ENCODE measurements around the gene PEX6.

DNA sequence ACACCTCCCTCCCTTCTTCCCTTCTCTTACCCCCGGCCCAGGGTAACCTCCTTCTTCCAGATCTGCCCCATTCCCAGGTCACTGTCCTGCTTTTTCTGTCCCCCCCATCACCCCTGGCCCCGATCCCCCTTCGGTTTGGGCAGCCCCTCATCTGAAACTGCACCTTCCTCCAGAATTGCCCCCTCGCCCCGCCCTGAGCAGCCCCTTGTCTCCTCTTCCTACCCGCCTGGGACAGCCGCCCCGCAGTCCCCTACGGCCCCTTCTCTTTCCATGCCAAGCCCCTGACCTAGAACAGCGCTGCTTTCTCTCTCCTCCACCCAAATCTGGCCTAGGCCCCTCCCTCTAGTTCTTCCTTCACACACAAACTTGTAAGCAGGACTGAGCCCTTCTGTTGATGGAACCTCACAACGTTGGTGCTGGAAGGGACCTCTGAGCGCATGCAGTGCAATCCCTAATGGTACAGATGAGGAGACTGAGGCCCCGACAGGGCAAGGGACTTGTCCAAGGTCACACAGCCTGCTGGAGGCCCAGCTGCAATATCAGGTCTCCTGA lies 6.0 kb upstream of the PEX6 start:
- TF ChIP-seq, protein P1, sequence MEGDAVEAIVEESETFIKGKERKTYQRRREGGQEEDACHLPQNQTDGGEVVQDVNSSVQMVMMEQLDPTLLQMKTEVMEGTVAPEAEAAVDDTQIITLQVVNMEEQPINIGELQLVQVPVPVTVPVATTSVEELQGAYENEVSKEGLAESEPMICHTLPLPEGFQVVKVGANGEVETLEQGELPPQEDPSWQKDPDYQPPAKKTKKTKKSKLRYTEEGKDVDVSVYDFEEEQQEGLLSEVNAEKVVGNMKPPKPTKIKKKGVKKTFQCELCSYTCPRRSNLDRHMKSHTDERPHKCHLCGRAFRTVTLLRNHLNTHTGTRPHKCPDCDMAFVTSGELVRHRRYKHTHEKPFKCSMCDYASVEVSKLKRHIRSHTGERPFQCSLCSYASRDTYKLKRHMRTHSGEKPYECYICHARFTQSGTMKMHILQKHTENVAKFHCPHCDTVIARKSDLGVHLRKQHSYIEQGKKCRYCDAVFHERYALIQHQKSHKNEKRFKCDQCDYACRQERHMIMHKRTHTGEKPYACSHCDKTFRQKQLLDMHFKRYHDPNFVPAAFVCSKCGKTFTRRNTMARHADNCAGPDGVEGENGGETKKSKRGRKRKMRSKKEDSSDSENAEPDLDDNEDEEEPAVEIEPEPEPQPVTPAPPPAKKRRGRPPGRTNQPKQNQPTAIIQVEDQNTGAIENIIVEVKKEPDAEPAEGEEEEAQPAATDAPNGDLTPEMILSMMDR (conservative IDR thresholded peaks at IDR 0.05; ENCODE audit: low read length), result no peak
- no peak for TF ChIP-seq EZH2phosphoT487 (IDR thresholded peaks at IDR 0.05; ENCODE audit: borderline replicate concordance, low read depth, low read length)
